Activated T-helper 17 cell treated with anti-CD3 and anti-CD28 coated beads, Interleukin-2, amount 50 U/mL, for 72 hours (primary cell): Measurements from ENCODE around the gene TMIGD3. TPM values are rescaled to one million over a fixed set of nuclear protein-coding genes. Genes with fewer than 3 reads are reported as not detected.

Source experiments
- ATAC-seq: fragments of 150-1000 bp; cut with Tn5 transposase; replicated peaks from 2 replicates; pipeline ENCODE4 v1.10.0; 2021; ENCODE audit warnings: mild to moderate bottlenecking, moderate library complexity
- H3K27ac Mint-ChIP-seq: one replicate; pipeline ENCODE4 v1.8.0; 2022; ENCODE audit warnings: mixed read lengths
- H3K27me3 Mint-ChIP-seq: one replicate; pipeline ENCODE4 v1.8.0; 2022; ENCODE audit warnings: mixed read lengths
- H3K36me3 Mint-ChIP-seq: one replicate; pipeline ENCODE4 v1.8.0; 2022; ENCODE audit warnings: low read depth, mild to moderate bottlenecking, mixed read lengths
- H3K4me1 Mint-ChIP-seq: one replicate; pipeline ENCODE4 v1.8.0; 2022; ENCODE audit warnings: mixed read lengths
- H3K4me3 Mint-ChIP-seq: one replicate; pipeline ENCODE4 v1.8.0; 2022; ENCODE audit warnings: mild to moderate bottlenecking, mixed read lengths
- H3K9me3 Mint-ChIP-seq: one replicate; pipeline ENCODE4 v1.8.0; 2022; ENCODE audit warnings: mixed read lengths
- total RNA-seq, 2 donors: library from RNA; stranded (reverse); gene quantifications; one replicate each; pipeline ENCODE4 v1.2.3, GENCODE V29; 2022

The TMIGD3 gene
- total RNA-seq, 2 donors from 2014 or later: 0.41 TPM; not detected in 1

GRCh38 chr1:111515291-111516004 is 12.0 kb upstream of the TMIGD3 start:
- Mint-ChIP-seq H3K4me1 (peaks cover 34% of the 10 kb centered on the region), H3K9me3 (no peaks in the 10 kb centered on the region), H3K36me3 (no peaks in the 10 kb centered on the region), H3K4me3 (peak overlapping the region; percentile 48), H3K27ac (no peak overlapping the region), H3K27me3 (no peaks in the 10 kb centered on the region)
- ATAC-seq: no peak

GRCh38 chr1:111513410-111514020 is 10.1 kb upstream of the TMIGD3 start:
- Mint-ChIP-seq H3K27ac (no peak overlapping the region), H3K27me3 (no peaks in the 10 kb centered on the region), H3K4me3 (no peak overlapping the region), H3K9me3 (no peaks in the 10 kb centered on the region), H3K36me3 (no peaks in the 10 kb centered on the region), H3K4me1 (peaks cover 41% of the 10 kb centered on the region)
- peak; percentile 24 for ATAC-seq

- Mint-ChIP-seq H3K4me1 (peaks cover 37% of the 10 kb centered on the region), H3K27me3 (no peaks in the 10 kb centered on the region), H3K27ac (no peak overlapping the region), H3K9me3 (no peaks in the 10 kb centered on the region), H3K4me3 (no peak overlapping the region), H3K36me3 (no peaks in the 10 kb centered on the region)
- ATAC-seq: no peak
Measured at GRCh38 chr1:111512931-111513330, 9.5 kb upstream of the TMIGD3 start.

- Mint-ChIP-seq H3K27me3 (no peaks in the 10 kb centered on the region), H3K4me1 (peaks cover 31% of the 10 kb centered on the region), H3K4me3 (no peak overlapping the region), H3K27ac (no peak overlapping the region), H3K9me3 (no peaks in the 10 kb centered on the region), H3K36me3 (no peaks in the 10 kb centered on the region)
- no peak for ATAC-seq
Measured at GRCh38 chr1:111512132-111512889, 8.9 kb upstream of the TMIGD3 start.

- Mint-ChIP-seq H3K4me1 (peaks cover 22% of the 10 kb centered on the region), H3K27ac (no peak overlapping the region), H3K4me3 (no peak overlapping the region), H3K9me3 (no peaks in the 10 kb centered on the region), H3K27me3 (no peaks in the 10 kb centered on the region), H3K36me3 (no peaks in the 10 kb centered on the region)
- ATAC-seq: no peak
Measured at GRCh38 chr1:111511370-111511769, 7.9 kb upstream of the TMIGD3 start.

GRCh38 chr1:111509997-111510375 is 6.6 kb upstream of the TMIGD3 start:
- Mint-ChIP-seq H3K27ac (no peak overlapping the region), H3K9me3 (no peaks in the 10 kb centered on the region), H3K27me3 (no peaks in the 10 kb centered on the region), H3K4me3 (no peak overlapping the region), H3K4me1 (peaks cover 23% of the 10 kb centered on the region), H3K36me3 (no peaks in the 10 kb centered on the region)
- no peak for ATAC-seq

- H3K4me3 Mint-ChIP-seq: peak overlapping the region; percentile 78
- peaks cover 27% of the 10 kb centered on the region for H3K4me1 Mint-ChIP-seq
- ATAC-seq: peak; percentile 69
- no peak overlapping the region for H3K27ac Mint-ChIP-seq
- H3K27me3 Mint-ChIP-seq: no peaks in the 10 kb centered on the region
- no peaks in the 10 kb centered on the region for H3K36me3 Mint-ChIP-seq
- no peaks in the 10 kb centered on the region for H3K9me3 Mint-ChIP-seq
Measured at GRCh38 chr1:111507411-111508201, 4.2 kb upstream of the TMIGD3 start.

- peak overlapping the region; percentile 31 for H3K4me3 Mint-ChIP-seq
- no peak for ATAC-seq
- peak overlapping the region; percentile 3 for H3K27ac Mint-ChIP-seq
- no peaks in the 10 kb centered on the region for H3K9me3 Mint-ChIP-seq
- no peaks in the 10 kb centered on the region for H3K27me3 Mint-ChIP-seq
- peaks cover 28% of the 10 kb centered on the region for H3K4me1 Mint-ChIP-seq
- no peaks in the 10 kb centered on the region for H3K36me3 Mint-ChIP-seq
Measured at GRCh38 chr1:111506561-111506960, 3.1 kb upstream of the TMIGD3 start.

GRCh38 chr1:111505641-111506119 is 2.2 kb upstream of the TMIGD3 start:
- peak overlapping the region; percentile 3 for H3K27ac Mint-ChIP-seq
- H3K4me1 Mint-ChIP-seq: peaks cover 32% of the 10 kb centered on the region
- H3K4me3 Mint-ChIP-seq: peak overlapping the region; percentile 31
- no peaks in the 10 kb centered on the region for H3K27me3 Mint-ChIP-seq
- no peaks in the 10 kb centered on the region for H3K9me3 Mint-ChIP-seq
- peak; percentile 19 for ATAC-seq
- no peaks in the 10 kb centered on the region for H3K36me3 Mint-ChIP-seq

GRCh38 chr1:111504097-111504496 is 664 bp upstream of the TMIGD3 start:
- H3K4me3 Mint-ChIP-seq: peak overlapping the region; percentile 41
- peaks cover 26% of the 10 kb centered on the region for H3K4me1 Mint-ChIP-seq
- no peaks in the 10 kb centered on the region for H3K9me3 Mint-ChIP-seq
- no peak for ATAC-seq
- H3K27me3 Mint-ChIP-seq: no peaks in the 10 kb centered on the region
- no peaks in the 10 kb centered on the region for H3K36me3 Mint-ChIP-seq
- no peak overlapping the region for H3K27ac Mint-ChIP-seq

- H3K9me3 Mint-ChIP-seq: no peaks in the 10 kb centered on the region
- no peak overlapping the region for H3K27ac Mint-ChIP-seq
- H3K36me3 Mint-ChIP-seq: no peaks in the 10 kb centered on the region
- no peak overlapping the region for H3K4me3 Mint-ChIP-seq
- no peak for ATAC-seq
- peaks cover 28% of the 10 kb centered on the region for H3K4me1 Mint-ChIP-seq
- no peaks in the 10 kb centered on the region for H3K27me3 Mint-ChIP-seq
Measured at GRCh38 chr1:111501645-111502044, 1.8 kb downstream of the TMIGD3 start.

GRCh38 chr1:111499026-111499785 is 4.2 kb downstream of the TMIGD3 start:
- Mint-ChIP-seq H3K36me3 (no peaks in the 10 kb centered on the region), H3K27me3 (no peaks in the 10 kb centered on the region), H3K4me1 (peaks cover 24% of the 10 kb centered on the region), H3K27ac (peak overlapping the region; percentile 11), H3K9me3 (no peaks in the 10 kb centered on the region), H3K4me3 (no peak overlapping the region)
- no peak for ATAC-seq

- Mint-ChIP-seq H3K4me1 (peaks cover 12% of the 10 kb centered on the region), H3K4me3 (peak overlapping the region; percentile 21), H3K27ac (peak overlapping the region; percentile 7), H3K9me3 (no peaks in the 10 kb centered on the region), H3K36me3 (no peaks in the 10 kb centered on the region), H3K27me3 (no peaks in the 10 kb centered on the region)
- peak; percentile 77 for ATAC-seq
Measured at GRCh38 chr1:111497592-111497991, 5.8 kb downstream of the TMIGD3 start.
